Neural progenitor cell (in vitro differentiated cells): ENCODE data around the gene PRLR. TPM values are rescaled to one million over a fixed set of nuclear protein-coding genes. Genes with fewer than 3 reads are reported as not detected.

Experiments
- DNase-seq: peaks from one replicate; pipeline ENCODE4 v3.0.0-alpha.2; 2016; ENCODE audit warnings: low spot score
- H2AFZ ChIP-seq: fragments of 200-600 bp; sonication (generic); replicated peaks from 2 replicates; pipeline ENCODE4 v1.6.1; 2016; ENCODE audit warnings: antibody characterized with exemption
- H3F3A ChIP-seq: fragments of 200-600 bp; sonication (generic); 2 replicates; pipeline ENCODE4 v1.6.1; 2016; ENCODE audit warnings: antibody characterized with exemption, low read depth
- H3K27ac ChIP-seq: fragments of 200-600 bp; sonication (generic); 2 replicates; pipeline ENCODE4 v1.5.1; 2016; ENCODE audit warnings: mild to moderate bottlenecking
- H3K27me3 ChIP-seq: fragments of 200-600 bp; sonication (generic); 2 replicates; pipeline ENCODE4 v1.6.1; 2016; ENCODE audit warnings: mild to moderate bottlenecking, moderate library complexity
- H3K36me3 ChIP-seq: fragments of 200-600 bp; sonication (generic); 2 replicates; pipeline ENCODE4 v1.5.1; 2016
- H3K4me1 ChIP-seq: fragments of 200-600 bp; sonication (generic); 2 replicates; pipeline ENCODE4 v1.6.1; 2016; ENCODE audit warnings: mixed run types
- H3K4me2 ChIP-seq: fragments of 200-600 bp; sonication (generic); 2 replicates; pipeline ENCODE4 v1.6.1; 2016
- H3K4me3 ChIP-seq: fragments of 200-600 bp; sonication (generic); 2 replicates; pipeline ENCODE4 v1.5.1; 2016
- H3K79me2 ChIP-seq: fragments of 200-600 bp; sonication (generic); 2 replicates; pipeline ENCODE4 v1.6.1; 2016; ENCODE audit warnings: low read depth
- H3K9ac ChIP-seq: fragments of 200-600 bp; sonication (generic); 2 replicates; pipeline ENCODE4 v1.6.1; 2016
- H3K9me3 ChIP-seq: fragments of 200-600 bp; sonication (generic); 2 replicates; pipeline ENCODE4 v1.5.1; 2016; ENCODE audit warnings: low read depth
- H4K20me1 ChIP-seq: fragments of 200-600 bp; sonication (generic); 2 replicates; pipeline ENCODE4 v1.6.1; 2016; ENCODE audit warnings: low read depth
- H3K27ac Mint-ChIP-seq: 3 replicates; pipeline ENCODE4 v1.8.0; 2021; ENCODE audit warnings: mixed read lengths
- H3K27me3 Mint-ChIP-seq: 2 replicates; pipeline ENCODE4 v1.8.0; 2022; ENCODE audit warnings: low read depth, mild to moderate bottlenecking, inconsistent platforms, moderate library complexity, mixed read lengths; ENCODE audit not compliant: insufficient read depth
- H3K36me3 Mint-ChIP-seq: 3 replicates; pipeline ENCODE4 v1.8.0; 2021; ENCODE audit warnings: mixed read lengths
- H3K4me1 Mint-ChIP-seq: 3 replicates; pipeline ENCODE4 v1.8.0; 2021; ENCODE audit warnings: mixed read lengths
- H3K4me3 Mint-ChIP-seq: 3 replicates; pipeline ENCODE4 v1.8.0; 2021; ENCODE audit warnings: mild to moderate bottlenecking, moderate library complexity, mixed read lengths
- H3K9me3 Mint-ChIP-seq: 3 replicates; pipeline ENCODE4 v1.8.0; 2020; ENCODE audit warnings: mixed read lengths
- CTCF ChIP-seq: fragments of 200-600 bp; sonication (generic); IDR thresholded peaks from 2 replicates; pipeline ENCODE4 v1.5.1; 2017; ENCODE audit warnings: antibody characterized with exemption, mild to moderate bottlenecking
- EZH2 ChIP-seq: fragments of 200-600 bp; sonication (generic); IDR thresholded peaks from 2 replicates; pipeline ENCODE4 v1.6.1; 2017; ENCODE audit warnings: antibody characterized with exemption, mild to moderate bottlenecking, moderate library complexity
- EZH2phosphoT487 ChIP-seq: fragments of 200-600 bp; sonication (generic); IDR thresholded peaks from 2 replicates; pipeline ENCODE4 v1.6.1; 2017; ENCODE audit warnings: antibody characterized with exemption
- total RNA-seq: library from RNA; depleted of rRNA; stranded (reverse); fragments of >200 nt; gene quantifications from 2 replicates; pipeline ENCODE4 v1.2.3, GENCODE V29; 2015; ENCODE audit warnings: low replicate concordance

The PRLR gene
- total RNA-seq, 1 donor from 2014 or later: 0.51 TPM

DNA sequence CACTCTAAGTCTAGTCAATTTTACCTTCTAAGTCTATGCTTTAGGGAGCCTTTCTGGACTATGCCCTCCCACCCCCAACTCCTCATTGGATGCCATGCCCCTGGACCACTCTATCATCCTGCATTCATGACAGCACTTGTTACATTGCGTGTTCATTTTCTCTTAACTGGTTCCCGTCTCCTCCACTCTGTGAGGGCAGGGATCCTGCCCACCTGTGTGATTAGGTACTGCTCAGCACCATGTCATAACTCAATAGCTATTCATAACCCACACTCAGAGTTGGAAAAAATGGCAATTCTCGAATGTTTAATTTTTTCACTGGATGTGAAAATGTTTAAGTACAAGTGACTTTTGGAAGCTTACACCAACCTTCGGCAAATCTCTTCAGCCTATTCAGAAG is 88.5 kb downstream of the PRLR start:
- H3K9ac ChIP-seq: no peak overlapping the region
- H3K4me1 ChIP-seq: peaks cover 7% of the 10 kb centered on the region
- no peak for DNase-seq
- no peaks in the 10 kb centered on the region for H3K36me3 ChIP-seq
- H3K9me3 Mint-ChIP-seq: no peaks in the 10 kb centered on the region
- H2AFZ ChIP-seq: no peak overlapping the region
- no peak overlapping the region for H3K4me2 ChIP-seq
- H3K4me3 Mint-ChIP-seq: no peak overlapping the region
- H3K27ac Mint-ChIP-seq: no peak overlapping the region
- no peaks in the 10 kb centered on the region for H3K9me3 ChIP-seq
- H3K27me3 ChIP-seq: no peaks in the 10 kb centered on the region
- H4K20me1 ChIP-seq: no peaks in the 10 kb centered on the region
- TF ChIP-seq EZH2 (no peak), EZH2phosphoT487 (no peak), CTCF (no peak)
- H3K4me1 Mint-ChIP-seq: peaks cover 12% of the 10 kb centered on the region
- no peak overlapping the region for H3K27ac ChIP-seq
- no peaks in the 10 kb centered on the region for H3K79me2 ChIP-seq
- H3F3A ChIP-seq: peaks cover 9% of the 10 kb centered on the region
- H3K36me3 Mint-ChIP-seq: no peaks in the 10 kb centered on the region
- H3K27me3 Mint-ChIP-seq: peaks cover 3% of the 10 kb centered on the region
- H3K4me3 ChIP-seq: no peak overlapping the region

DNA sequence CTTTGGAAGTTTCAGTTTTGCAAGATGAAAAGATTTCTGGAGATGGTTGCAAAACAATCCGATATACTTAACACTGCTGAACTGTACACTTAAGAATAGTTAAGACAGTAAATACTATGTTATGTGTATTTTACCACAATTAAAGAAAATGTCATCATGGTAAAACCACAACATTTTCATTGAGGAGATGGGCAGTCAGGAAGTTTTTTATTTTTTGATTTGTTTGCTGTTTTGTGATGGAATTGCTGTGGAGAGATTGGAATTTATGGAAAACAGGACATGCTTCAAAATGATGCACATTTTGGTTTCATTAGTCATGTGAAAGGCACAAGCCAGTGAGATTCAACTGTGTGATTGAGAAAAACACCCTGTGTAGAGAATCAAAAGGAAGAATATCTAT is 92.1 kb downstream of the PRLR start:
- Mint-ChIP-seq H3K36me3 (no peaks in the 10 kb centered on the region), H3K27me3 (peaks cover 3% of the 10 kb centered on the region), H3K4me3 (no peak overlapping the region), H3K4me1 (peaks cover 3% of the 10 kb centered on the region), H3K27ac (no peak overlapping the region), H3K9me3 (no peaks in the 10 kb centered on the region)
- H3K79me2 ChIP-seq: no peaks in the 10 kb centered on the region
- H3K36me3 ChIP-seq: no peaks in the 10 kb centered on the region
- H3K4me3 ChIP-seq: no peak overlapping the region
- H3F3A ChIP-seq: no peaks in the 10 kb centered on the region
- H3K27me3 ChIP-seq: no peaks in the 10 kb centered on the region
- TF ChIP-seq CTCF (no peak), EZH2 (no peak), EZH2phosphoT487 (no peak)
- no peak overlapping the region for H3K27ac ChIP-seq
- H3K9me3 ChIP-seq: no peaks in the 10 kb centered on the region
- no peaks in the 10 kb centered on the region for H4K20me1 ChIP-seq
- no peaks in the 10 kb centered on the region for H3K4me1 ChIP-seq
- H2AFZ ChIP-seq: no peak overlapping the region
- no peak overlapping the region for H3K9ac ChIP-seq
- no peak overlapping the region for H3K4me2 ChIP-seq
- DNase-seq: no peak

DNA sequence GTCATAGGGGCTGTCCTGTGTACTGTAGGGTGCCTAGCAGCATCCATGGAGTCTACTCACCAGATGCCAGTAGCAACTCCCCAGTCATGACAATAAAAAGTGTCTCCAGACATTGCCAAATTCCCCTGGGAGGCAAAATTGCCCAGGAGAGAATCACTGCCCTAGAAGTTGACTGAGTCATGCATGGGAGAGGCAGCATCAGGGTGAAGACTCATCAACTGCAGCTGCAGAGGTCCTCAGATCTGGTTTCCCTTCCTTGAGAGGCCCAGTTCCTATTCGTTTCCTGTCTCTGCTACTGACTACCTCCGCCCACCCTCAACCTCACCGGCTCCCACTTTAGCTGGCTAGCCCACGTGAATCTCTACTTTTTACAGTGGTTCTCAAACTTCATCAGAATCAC is 93.9 kb downstream of the PRLR start:
- H3K4me2 ChIP-seq: no peak overlapping the region

More for the DNA sequence above, 93.9 kb downstream of the PRLR start:
- Histone ChIP-seq H3K4me3 (no peak overlapping the region), H3K9ac (no peak overlapping the region), H3K9me3 (no peaks in the 10 kb centered on the region), H3K27me3 (no peaks in the 10 kb centered on the region), H2AFZ (no peak overlapping the region), H4K20me1 (no peaks in the 10 kb centered on the region), H3K36me3 (no peaks in the 10 kb centered on the region), H3K79me2 (no peaks in the 10 kb centered on the region), H3F3A (no peaks in the 10 kb centered on the region), H3K27ac (no peak overlapping the region), H3K4me1 (no peaks in the 10 kb centered on the region)
- Mint-ChIP-seq H3K4me1 (peaks cover 3% of the 10 kb centered on the region), H3K9me3 (no peaks in the 10 kb centered on the region), H3K36me3 (no peaks in the 10 kb centered on the region), H3K27me3 (peaks cover 2% of the 10 kb centered on the region), H3K27ac (no peak overlapping the region), H3K4me3 (no peak overlapping the region)
- DNase-seq: no peak
- TF ChIP-seq EZH2phosphoT487 (no peak), CTCF (no peak), EZH2 (no peak)
